Activated CD4-positive, alpha-beta T cell treated with anti-CD3 and anti-CD28 coated beads, Interleukin-2, amount 10 ng/mL, durations not matched to agents 24 days and 14 days (primary cell): ENCODE data around the gene ACOX3. TPM values are rescaled to one million over a fixed set of nuclear protein-coding genes. Genes with fewer than 3 reads are reported as not detected.
"Not testable (repeated sequence)": the region's sequence is repeated elsewhere in the genome, so short reads cannot be mapped to it uniquely, and the experiment has no call there.

Experiments used
- DNase-seq: peaks from one replicate; pipeline ENCODE4 v3.0.0; 2022
- H3K27ac Mint-ChIP-seq: one replicate; pipeline ENCODE4 v1.8.0; 2022; ENCODE audit warnings: mild to moderate bottlenecking, mixed read lengths
- H3K27me3 Mint-ChIP-seq: one replicate; pipeline ENCODE4 v1.8.0; 2022; ENCODE audit warnings: mixed read lengths
- H3K36me3 Mint-ChIP-seq: one replicate; pipeline ENCODE4 v1.8.0; 2022; ENCODE audit warnings: low read depth, mild to moderate bottlenecking, mixed read lengths
- H3K4me1 Mint-ChIP-seq: one replicate; pipeline ENCODE4 v1.8.0; 2021; ENCODE audit warnings: mixed read lengths
- H3K4me3 Mint-ChIP-seq: one replicate; pipeline ENCODE4 v1.8.0; 2022; ENCODE audit warnings: mild to moderate bottlenecking, moderate library complexity, mixed read lengths
- H3K9me3 Mint-ChIP-seq: one replicate; pipeline ENCODE4 v1.8.0; 2021; ENCODE audit warnings: mixed read lengths
- intact Hi-C: fragments of 100-400 bp; cut with micrococcal nuclease; formaldehyde crosslinking; loops from one replicate; pipeline ENCODE4 v1.15.1; 2023
- total RNA-seq: library from RNA; stranded (reverse); gene quantifications from 2 replicates; pipeline ENCODE4 v1.2.3, GENCODE V29; 2022

The ACOX3 gene
- total RNA-seq, 1 donor from 2014 or later = 20.5 TPM

DNA sequence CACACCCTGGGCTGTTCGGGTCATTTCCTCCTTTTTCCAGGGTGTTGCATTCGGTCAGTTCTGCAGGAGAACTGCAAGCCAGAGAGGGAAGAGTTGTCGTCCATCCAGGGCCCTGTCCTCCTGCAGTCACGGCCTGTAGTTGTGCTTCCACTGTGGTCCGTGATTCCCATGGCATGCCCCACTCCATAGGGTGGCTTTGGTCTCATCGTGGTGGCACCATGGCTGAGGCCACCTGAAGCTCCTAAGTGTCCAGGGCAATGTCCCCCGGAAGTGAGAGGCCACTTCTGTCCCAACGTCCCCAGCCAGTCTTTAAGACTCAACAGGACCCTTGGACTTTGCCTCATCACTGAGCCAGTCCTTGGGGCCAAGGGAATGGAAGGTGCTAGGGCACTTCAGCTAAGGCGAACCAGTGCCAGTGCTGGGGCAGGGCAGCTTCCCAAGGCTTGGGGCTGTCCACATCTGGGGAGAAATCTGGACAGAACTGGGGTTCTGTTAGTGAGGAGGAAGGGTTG lies 87.3 kb downstream of the ACOX3 start:
- H3K4me3 Mint-ChIP-seq = no peak overlapping the region

DNA sequence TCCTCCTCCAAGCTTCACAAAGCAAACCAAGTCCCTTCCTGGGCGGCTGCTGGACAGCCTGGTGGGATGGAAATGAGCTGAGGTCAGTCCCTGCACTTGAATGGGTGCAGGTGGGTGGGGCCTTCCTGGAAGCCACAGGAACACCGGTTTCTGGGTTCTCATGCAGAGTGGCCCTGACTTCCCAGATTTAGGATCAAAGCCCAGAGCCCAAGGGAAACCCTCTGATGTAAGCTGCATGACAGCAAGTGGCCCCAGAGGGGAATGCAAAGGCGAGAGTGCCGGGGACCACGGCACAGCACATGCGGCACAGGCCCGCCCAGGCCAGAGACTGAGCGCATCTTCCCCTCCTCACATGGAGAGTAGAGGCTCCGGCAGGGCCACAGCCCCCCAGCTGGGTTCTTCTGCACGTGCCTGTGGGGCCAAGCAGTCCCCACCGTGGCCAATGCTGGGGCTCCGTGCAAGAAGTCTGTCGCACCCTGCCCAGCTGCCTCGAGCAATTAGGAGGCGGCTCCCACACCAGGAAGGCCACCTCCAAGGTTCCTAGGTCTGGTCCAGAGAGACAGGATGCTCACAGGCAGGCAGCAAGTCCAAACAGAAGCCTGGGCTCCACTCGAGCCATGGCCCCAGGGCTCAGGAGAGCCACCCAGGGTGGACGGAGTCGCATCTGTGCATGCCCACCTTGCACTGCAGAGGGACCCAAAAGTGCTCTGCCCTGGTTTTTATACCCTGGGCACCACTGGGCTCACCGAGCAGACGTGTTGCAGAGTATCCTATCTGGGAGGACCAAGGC lies 88.0 kb downstream of the ACOX3 start:
- Mint-ChIP-seq H3K27ac (no peak overlapping the region), H3K4me1 (no peaks in the 10 kb centered on the region), H3K27me3 (no peaks in the 10 kb centered on the region), H3K36me3 (no peaks in the 10 kb centered on the region), H3K9me3 (no peaks in the 10 kb centered on the region), H3K4me3 (no peak overlapping the region)
- intact Hi-C loops = no loop called here
- DNase-seq = no peak

More for the DNA sequence above, 87.3 kb downstream of the ACOX3 start:
- intact Hi-C loops = no loop called here
- H3K36me3 Mint-ChIP-seq = no peaks in the 10 kb centered on the region
- DNase-seq = no peak
- no peaks in the 10 kb centered on the region for H3K27me3 Mint-ChIP-seq
- no peaks in the 10 kb centered on the region for H3K4me1 Mint-ChIP-seq
- H3K9me3 Mint-ChIP-seq = no peaks in the 10 kb centered on the region
- H3K27ac Mint-ChIP-seq = no peak overlapping the region

DNA sequence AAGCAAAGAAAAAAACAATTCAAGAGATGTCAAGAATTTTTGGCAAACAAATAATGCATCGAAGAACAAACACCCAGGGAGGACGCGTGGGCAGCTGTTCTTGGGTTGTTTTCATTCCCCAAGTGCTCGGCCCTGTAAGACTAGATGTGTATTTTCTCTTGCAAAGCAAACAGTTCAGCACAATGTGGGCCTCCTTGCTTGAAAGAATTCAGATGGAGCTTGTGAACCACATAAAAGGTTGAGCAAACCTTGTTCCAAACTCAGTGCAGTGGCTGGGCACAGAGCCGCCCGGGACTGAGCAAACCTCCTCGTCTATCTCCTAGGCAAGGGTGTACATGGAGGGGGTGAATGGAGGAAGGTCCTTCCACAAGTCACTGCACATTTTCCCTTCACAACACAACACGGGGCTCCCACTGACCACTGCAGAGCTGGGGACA lies 88.6 kb downstream of the ACOX3 start:
- intact Hi-C loops = no loop called here
- no peaks in the 10 kb centered on the region for H3K36me3 Mint-ChIP-seq

DNA sequence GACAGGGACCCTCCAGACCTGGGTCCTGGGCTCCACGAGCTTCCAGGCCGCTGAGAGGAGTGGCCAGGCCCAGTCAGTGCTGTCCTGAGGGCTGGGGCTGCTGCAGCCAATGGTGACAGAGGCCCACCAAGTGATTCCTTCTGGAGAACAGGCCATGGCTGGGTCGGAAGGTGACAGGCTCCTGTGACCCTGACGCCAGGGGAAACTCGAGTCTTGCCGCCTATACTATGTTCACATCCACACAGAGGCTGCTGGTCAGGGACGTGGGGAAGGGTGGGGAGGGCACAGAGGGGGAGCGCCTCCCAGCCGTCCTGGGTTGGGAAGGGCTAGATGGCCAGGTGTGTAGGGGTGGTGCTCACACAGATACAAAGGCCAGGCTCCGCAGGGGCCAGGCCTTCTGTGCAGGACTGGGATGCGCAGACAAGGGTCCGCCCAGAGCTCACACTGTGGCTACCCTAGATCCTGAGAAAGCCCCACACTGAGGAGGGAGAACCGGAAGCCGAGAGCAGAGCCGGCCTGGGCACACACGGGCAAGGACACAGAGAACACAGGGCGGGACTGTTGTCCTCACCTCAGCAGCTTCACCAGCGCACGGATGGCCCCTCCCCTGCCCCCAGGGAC lies 89.6 kb downstream of the ACOX3 start:
- Mint-ChIP-seq H3K27me3 (no peaks in the 10 kb centered on the region), H3K4me3 (no peak overlapping the region), H3K27ac (no peak overlapping the region), H3K36me3 (no peaks in the 10 kb centered on the region), H3K4me1 (no peaks in the 10 kb centered on the region), H3K9me3 (no peaks in the 10 kb centered on the region)
- intact Hi-C loops = no loop called here
- no peak for DNase-seq

More for the DNA sequence above, 88.6 kb downstream of the ACOX3 start:
- Mint-ChIP-seq H3K27me3 (no peaks in the 10 kb centered on the region), H3K27ac (no peak overlapping the region), H3K4me1 (no peaks in the 10 kb centered on the region), H3K9me3 (no peaks in the 10 kb centered on the region), H3K4me3 (no peak overlapping the region)
- no peak for DNase-seq

DNA sequence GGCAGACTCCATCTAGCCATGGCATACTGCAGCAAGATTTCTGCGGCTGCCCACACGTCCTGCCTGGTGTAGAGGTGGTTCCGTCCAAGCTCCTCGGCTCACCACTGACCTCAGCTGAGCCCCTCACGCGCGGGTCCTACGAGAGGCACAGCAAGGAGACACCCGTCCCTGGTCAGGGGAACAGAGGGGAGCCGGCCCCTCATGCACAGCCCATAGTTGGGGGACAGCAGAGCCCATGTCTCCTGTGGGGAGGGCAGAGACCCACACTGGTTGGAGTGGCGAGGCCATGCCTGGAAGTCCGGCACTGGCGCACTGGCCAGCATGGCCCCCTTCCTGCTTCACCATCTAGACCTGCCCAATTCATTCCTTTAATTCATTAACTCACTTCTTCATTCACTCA lies 90.2 kb downstream of the ACOX3 start:
- Mint-ChIP-seq H3K27ac (no peak overlapping the region), H3K27me3 (no peaks in the 10 kb centered on the region), H3K4me3 (no peak overlapping the region), H3K4me1 (no peaks in the 10 kb centered on the region), H3K9me3 (no peaks in the 10 kb centered on the region), H3K36me3 (no peaks in the 10 kb centered on the region)
- DNase-seq = no peak
- intact Hi-C loops = no loop called here

DNA sequence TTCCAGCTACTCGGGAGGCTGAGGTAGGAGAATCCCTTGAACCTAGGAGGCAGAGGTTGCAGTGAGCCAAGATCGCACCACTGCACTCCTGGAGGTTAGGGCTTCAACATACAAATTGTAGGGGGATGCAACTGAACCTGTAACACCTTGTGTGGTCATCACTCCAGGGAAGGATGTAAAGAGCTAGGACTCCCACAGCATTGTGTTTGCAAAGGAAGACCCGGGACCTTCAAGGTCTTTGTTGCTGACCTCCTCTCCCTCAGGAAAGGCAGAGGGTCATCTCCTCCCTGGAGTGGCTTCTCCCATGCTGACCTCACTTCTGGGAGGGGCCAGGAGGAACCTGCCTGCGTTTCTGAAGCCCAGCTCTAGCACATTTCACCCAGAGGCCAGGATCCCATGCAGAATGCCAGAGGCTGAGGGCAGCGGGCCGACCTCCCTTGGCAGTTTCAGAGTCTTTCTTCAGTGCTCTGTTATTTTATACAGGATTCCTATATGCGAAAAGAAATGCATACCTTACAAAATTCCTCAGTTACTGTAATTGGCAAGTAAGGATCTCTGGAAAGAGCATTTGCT lies 90.8 kb downstream of the ACOX3 start:
- Mint-ChIP-seq H3K4me3 (no peak overlapping the region), H3K9me3 (no peaks in the 10 kb centered on the region), H3K36me3 (no peaks in the 10 kb centered on the region), H3K27me3 (no peaks in the 10 kb centered on the region), H3K4me1 (no peaks in the 10 kb centered on the region), H3K27ac (no peak overlapping the region)
- intact Hi-C loops = no loop called here
- DNase-seq = no peak

DNA sequence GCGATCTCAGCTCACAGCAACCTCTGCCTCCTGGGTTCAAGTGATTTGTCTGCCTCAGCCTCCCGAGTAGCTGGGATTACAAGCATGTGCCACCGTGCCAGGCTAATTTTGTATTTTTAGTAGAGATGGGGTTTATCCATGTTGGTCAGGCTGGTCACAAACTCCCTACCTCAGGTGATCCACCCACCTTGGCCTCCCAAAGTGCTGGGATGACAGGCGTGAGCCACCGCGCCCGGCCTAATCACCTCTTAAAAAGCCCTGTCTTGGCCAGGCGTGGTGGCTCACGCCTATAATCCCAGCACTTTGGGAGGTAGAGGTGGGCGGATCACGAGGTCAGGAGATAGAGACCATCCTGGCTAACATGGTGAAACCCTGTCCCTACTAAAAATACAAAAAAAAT lies 91.3 kb downstream of the ACOX3 start:
- H3K4me3 Mint-ChIP-seq, H3K27me3 Mint-ChIP-seq, H3K27ac Mint-ChIP-seq, DNase-seq, intact Hi-C loops, H3K36me3 Mint-ChIP-seq, H3K9me3 Mint-ChIP-seq, H3K4me1 Mint-ChIP-seq: not testable (repeated sequence)

DNA sequence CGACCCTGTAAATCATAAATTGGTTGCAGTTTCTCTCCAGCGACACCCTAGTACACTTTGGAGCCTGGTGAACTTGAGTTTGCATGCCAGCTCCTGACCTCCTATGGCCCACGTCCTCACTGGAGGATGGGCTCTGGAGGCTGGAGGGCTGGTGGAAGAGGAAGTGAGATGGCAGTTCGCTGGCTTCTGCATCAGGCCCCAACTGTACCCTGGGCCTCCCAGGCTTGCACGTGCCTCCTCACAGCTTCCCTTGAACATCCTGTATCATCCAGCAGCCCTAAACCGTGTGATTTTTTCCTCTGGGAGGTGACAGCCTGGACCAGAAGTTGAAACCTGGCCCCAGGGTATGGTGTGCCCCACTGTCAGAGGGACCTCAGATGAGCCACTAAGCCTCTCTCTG lies 92.5 kb downstream of the ACOX3 start:
- Mint-ChIP-seq H3K36me3 (no peaks in the 10 kb centered on the region), H3K4me3 (no peak overlapping the region), H3K27me3 (no peaks in the 10 kb centered on the region), H3K9me3 (no peaks in the 10 kb centered on the region), H3K27ac (no peak overlapping the region), H3K4me1 (no peaks in the 10 kb centered on the region)
- DNase-seq = no peak
- intact Hi-C loops = no loop called here

DNA sequence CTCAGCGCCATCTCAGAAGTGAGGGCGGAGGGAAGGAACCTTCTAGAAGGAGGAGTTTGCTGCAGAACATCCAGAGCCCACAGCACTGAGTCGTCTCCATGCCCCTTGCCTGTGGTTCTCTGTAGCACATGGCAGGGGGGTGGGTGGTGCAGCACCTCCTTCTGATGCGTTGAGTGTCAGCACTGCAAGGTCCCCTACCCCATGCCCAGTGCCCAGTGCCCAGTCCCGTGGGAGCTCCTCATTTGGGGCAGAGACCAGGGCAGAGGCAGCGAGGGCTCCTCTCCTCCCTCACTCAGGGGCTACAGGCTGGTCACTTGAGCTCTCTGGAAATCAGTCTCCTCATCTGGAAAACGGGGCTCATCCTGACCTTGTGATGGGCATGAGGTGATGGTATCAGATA lies 92.9 kb downstream of the ACOX3 start:
- Mint-ChIP-seq H3K4me1 (no peaks in the 10 kb centered on the region), H3K36me3 (no peaks in the 10 kb centered on the region), H3K4me3 (no peak overlapping the region), H3K9me3 (no peaks in the 10 kb centered on the region), H3K27ac (no peak overlapping the region), H3K27me3 (no peaks in the 10 kb centered on the region)
- intact Hi-C loops = no loop called here
- no peak for DNase-seq

DNA sequence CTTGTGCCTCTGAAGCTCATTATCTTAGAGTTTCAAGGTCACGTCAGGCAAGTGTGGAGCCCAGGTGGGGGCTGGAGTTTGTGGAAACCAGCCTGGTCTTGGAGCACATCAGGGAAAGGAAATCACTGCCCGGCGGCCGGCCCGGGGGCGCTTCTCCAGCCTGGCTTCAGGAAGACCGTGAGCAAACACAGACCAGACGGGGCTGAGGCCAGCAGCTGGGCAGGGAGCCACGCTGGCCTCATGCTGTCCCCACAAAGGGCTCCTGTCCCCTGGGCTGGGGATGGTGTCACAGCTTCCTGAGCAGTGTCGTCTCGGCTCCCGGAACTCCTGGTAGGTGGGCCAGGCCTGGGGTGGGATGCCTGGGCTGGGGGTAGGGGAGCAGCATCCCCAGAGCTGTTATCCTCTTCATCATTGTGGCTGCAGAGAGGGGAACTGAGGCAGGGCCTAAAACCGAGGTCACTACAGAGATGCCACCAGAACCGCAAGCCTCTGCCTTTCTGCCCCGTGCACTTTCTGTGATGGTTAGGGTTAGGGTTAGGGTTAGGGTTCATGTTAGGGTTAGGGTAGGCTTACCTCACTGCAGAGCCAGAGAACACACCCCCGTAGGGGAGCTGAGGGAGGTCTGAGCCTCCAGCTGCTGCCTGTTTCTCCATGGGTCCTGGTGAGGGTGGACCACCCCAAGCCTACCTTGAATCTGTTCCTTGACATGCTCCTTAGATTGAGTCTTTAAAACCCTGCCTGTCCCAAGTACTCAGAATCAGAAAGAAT lies 93.5 kb downstream of the ACOX3 start:
- no peak for DNase-seq
- Mint-ChIP-seq H3K27ac (no peak overlapping the region), H3K4me1 (no peaks in the 10 kb centered on the region), H3K9me3 (no peaks in the 10 kb centered on the region), H3K27me3 (no peaks in the 10 kb centered on the region), H3K36me3 (no peaks in the 10 kb centered on the region), H3K4me3 (no peak overlapping the region)
- intact Hi-C loops = no loop called here

DNA sequence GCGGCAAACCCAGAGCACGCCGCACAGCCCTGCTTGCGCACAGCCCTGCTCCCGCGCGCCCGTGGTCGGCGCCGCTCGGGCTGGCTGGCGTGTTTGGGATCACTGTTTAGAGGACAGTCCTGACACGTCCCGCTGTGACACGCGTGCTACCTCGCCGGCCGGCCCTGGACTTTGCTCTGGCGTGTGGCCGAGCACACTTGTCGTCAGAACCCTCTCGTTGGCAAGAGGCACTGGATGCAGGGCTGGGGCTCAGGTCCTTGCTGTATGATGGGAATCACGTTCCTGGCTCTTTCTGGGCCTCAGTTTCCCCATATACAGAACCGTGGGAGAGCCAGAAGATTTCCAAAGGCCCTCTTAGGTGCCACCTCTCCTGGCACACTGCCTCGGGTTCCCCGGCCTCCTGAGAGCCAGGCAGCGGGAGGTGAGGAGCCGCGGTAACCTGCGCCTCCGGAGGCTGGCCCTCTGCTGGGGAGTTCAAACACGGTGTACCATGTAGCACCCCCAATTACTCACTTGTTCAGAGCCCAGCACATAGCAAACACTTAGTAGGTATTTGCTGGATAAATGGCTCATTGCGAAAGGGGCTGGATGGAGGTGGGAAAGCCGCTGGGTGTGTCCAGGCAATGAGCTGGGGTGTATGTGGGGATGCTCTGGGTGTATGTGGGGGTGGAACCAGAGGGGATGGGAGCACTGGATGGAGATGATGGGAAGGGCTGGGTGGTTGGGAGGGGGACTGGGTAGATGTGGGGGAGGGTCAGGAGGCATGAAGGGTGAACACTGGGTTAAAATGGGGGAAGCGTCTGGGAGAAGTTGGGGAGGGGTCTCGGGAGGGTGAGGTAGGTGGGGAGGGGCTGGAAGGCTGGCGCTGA lies 94.3 kb downstream of the ACOX3 start:
- no peak for DNase-seq
- Mint-ChIP-seq H3K36me3 (no peaks in the 10 kb centered on the region), H3K27me3 (no peaks in the 10 kb centered on the region), H3K27ac (no peak overlapping the region), H3K4me3 (no peak overlapping the region), H3K9me3 (no peaks in the 10 kb centered on the region), H3K4me1 (no peaks in the 10 kb centered on the region)
- intact Hi-C loops = no loop called here

DNA sequence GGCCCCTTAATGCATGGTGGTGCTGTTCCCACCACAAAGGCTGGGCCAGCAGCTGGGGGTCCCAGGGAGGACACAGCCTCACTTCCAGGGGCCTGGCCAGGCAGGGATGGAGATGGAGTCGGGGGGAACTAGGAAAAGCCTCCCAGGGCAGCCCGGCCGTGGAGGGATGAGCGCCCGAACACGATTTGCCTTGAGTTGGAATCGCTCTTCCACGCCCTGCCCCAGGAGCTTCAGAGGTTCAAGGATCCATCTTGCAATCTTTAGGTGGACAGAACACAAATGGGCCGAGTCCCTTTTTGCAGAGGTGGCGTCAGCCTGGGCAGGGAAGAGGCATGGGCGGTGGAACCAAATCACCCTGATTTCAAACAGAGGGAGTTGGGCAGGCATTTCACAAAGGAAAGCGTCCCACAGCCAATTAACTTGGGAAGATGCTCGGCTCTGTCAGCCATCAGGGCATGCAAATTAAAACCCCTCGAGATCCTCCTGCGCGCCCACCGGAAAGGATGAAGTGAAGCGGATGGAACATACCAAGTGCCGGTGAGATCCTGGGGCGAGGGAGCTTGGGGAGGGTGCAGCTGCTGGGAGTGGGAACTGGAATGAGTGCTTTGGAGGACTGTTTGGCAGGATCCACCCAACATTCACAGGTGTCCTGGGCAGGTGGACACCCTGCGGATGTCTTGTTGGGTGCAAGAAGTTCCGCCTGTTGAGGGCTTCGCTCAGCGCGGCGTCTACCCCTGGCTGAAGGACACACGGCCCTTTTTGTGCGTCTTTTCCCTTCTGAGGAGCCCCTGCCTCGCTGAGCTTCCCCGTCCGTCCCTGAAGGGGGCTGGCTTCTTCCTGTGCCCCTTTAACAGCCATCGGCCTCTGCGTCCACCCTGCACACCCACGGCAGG lies 95.2 kb downstream of the ACOX3 start:
- Mint-ChIP-seq H3K27ac (no peak overlapping the region), H3K36me3 (no peaks in the 10 kb centered on the region), H3K9me3 (no peaks in the 10 kb centered on the region), H3K4me1 (no peaks in the 10 kb centered on the region), H3K4me3 (no peak overlapping the region), H3K27me3 (no peaks in the 10 kb centered on the region)
- intact Hi-C loops = no loop called here
- no peak for DNase-seq
